ENCODE measurements around the gene TIMELESS.
"Not testable (repeated sequence)": the region's sequence is repeated elsewhere in the genome, so short reads cannot be mapped to it uniquely, and the experiment has no call there.

TIMELESS gene

DNA sequence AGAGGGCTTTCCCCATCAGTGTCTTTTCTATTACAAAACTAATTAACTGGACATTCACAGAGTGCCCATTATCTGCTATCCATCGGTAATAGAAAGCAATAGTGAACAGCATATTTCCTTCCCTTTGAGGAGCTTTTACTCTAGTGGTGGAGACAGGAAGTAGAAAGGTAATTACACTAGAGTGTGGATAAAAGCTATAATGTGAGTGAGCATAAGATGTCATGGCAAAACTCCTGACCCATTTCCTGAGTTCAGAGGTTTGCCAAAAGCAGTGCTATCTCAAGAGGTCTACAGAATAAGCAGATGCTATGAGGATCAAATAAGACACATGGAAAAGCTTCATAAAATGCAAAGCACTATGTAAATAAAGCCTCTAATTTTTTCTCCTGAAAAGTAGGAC is 24.0 kb downstream of the TIMELESS start:
- no peak overlapping the region for H3K27ac ChIP-seq
- H3K4me3 ChIP-seq = no peak overlapping the region
- DNase-seq (ENCODE audit: low read depth, low spot score) = no peak
- TF ChIP-seq FOXP2 (optimal IDR thresholded peaks at IDR 0.05; ENCODE audit: control extremely low read depth, extremely low read length, insufficient read depth) (no peak), EZH2 (IDR thresholded peaks at IDR 0.05) (no peak), POLR2AphosphoS5 (IDR thresholded peaks at IDR 0.05; ENCODE audit: borderline replicate concordance, low read depth, low read length) (no peak)
- H3K36me3 ChIP-seq (ENCODE audit: insufficient read depth, low read length) = peaks cover 74% of the 10 kb centered on the region
- H3K9me3 ChIP-seq (ENCODE audit: low read depth, low read length) = no peaks in the 10 kb centered on the region
- no peak overlapping the region for H3K9ac ChIP-seq (ENCODE audit: insufficient read length)

- Histone ChIP-seq H3K9me3 (ENCODE audit: low read depth, low read length) (no peaks in the 10 kb centered on the region), H3K27ac (no peak overlapping the region), H3K36me3 (ENCODE audit: insufficient read depth, low read length) (peaks cover 78% of the 10 kb centered on the region), H3K4me3 (no peak overlapping the region), H3K9ac (ENCODE audit: insufficient read length) (no peak overlapping the region)
- TF ChIP-seq EZH2 (IDR thresholded peaks at IDR 0.05) (no peak), FOXP2 (optimal IDR thresholded peaks at IDR 0.05; ENCODE audit: control extremely low read depth, extremely low read length, insufficient read depth) (no peak), POLR2AphosphoS5 (IDR thresholded peaks at IDR 0.05; ENCODE audit: borderline replicate concordance, low read depth, low read length) (no peak)
- DNase-seq (ENCODE audit: low read depth, low spot score) = no peak
Observed at GRCh38 chr12:56420411-56420810, 28.8 kb downstream of the TIMELESS start.

- no peak overlapping the region for H3K4me3 ChIP-seq
- DNase-seq (ENCODE audit: low read depth, low spot score) = no peak
- H3K9ac ChIP-seq (ENCODE audit: insufficient read length) = no peak overlapping the region
- no peak for TF ChIP-seq POLR2AphosphoS5 (IDR thresholded peaks at IDR 0.05; ENCODE audit: borderline replicate concordance, low read depth, low read length)
- TF ChIP-seq EZH2 (IDR thresholded peaks at IDR 0.05) = no peak
- no peak for TF ChIP-seq FOXP2 (optimal IDR thresholded peaks at IDR 0.05; ENCODE audit: control extremely low read depth, extremely low read length, insufficient read depth)
- H3K9me3 ChIP-seq (ENCODE audit: low read depth, low read length) = no peaks in the 10 kb centered on the region
- H3K36me3 ChIP-seq (ENCODE audit: insufficient read depth, low read length) = peaks cover 52% of the 10 kb centered on the region
- H3K27ac ChIP-seq = no peak overlapping the region
Observed at GRCh38 chr12:56417739-56418138, 31.5 kb downstream of the TIMELESS start.

DNA sequence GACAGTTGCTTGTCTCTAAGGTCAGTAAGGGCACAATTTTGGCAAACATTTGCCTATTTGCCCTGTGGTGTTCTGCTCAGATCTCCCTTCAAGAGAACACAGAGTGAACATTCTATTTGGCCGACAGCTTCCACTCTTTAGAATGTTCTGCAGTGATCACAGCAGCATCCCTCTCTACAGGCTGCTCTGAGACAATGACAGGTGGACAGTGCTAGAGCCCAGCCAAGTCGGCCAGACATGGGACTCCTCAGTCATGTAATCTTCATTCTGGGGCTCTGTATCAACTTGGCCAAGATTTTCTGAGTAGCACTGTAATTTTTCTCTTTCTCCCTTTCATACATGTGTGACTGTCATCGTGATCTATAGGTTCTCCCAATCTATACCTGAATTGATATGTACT is 34.8 kb downstream of the TIMELESS start:
- Histone ChIP-seq H3K9me3 (ENCODE audit: low read depth, low read length) (no peaks in the 10 kb centered on the region), H3K9ac (ENCODE audit: insufficient read length) (no peak overlapping the region), H3K4me3 (no peak overlapping the region), H3K27ac (no peak overlapping the region), H3K36me3 (ENCODE audit: insufficient read depth, low read length) (peaks cover 23% of the 10 kb centered on the region; the same call in 1 of the 2 replicates)
- no peak for DNase-seq (ENCODE audit: low read depth, low spot score)
- no peak for TF ChIP-seq POLR2AphosphoS5 (IDR thresholded peaks at IDR 0.05; ENCODE audit: borderline replicate concordance, low read depth, low read length)
- TF ChIP-seq FOXP2 (optimal IDR thresholded peaks at IDR 0.05; ENCODE audit: control extremely low read depth, extremely low read length, insufficient read depth) = no peak
- TF ChIP-seq EZH2 (IDR thresholded peaks at IDR 0.05) = no peak

- DNase-seq (ENCODE audit: low read depth, low spot score) = no peak
- Histone ChIP-seq H3K36me3 (ENCODE audit: insufficient read depth, low read length) (peaks cover 17% of the 10 kb centered on the region; the same call in 1 of the 2 replicates), H3K27ac (no peak overlapping the region), H3K9ac (ENCODE audit: insufficient read length) (no peak overlapping the region), H3K9me3 (ENCODE audit: low read depth, low read length) (no peaks in the 10 kb centered on the region), H3K4me3 (no peak overlapping the region)
- no peak for TF ChIP-seq EZH2 (IDR thresholded peaks at IDR 0.05)
- no peak for TF ChIP-seq POLR2AphosphoS5 (IDR thresholded peaks at IDR 0.05; ENCODE audit: borderline replicate concordance, low read depth, low read length)
- no peak for TF ChIP-seq FOXP2 (optimal IDR thresholded peaks at IDR 0.05; ENCODE audit: control extremely low read depth, extremely low read length, insufficient read depth)
Observed at GRCh38 chr12:56413392-56413791, 35.8 kb downstream of the TIMELESS start.

DNA sequence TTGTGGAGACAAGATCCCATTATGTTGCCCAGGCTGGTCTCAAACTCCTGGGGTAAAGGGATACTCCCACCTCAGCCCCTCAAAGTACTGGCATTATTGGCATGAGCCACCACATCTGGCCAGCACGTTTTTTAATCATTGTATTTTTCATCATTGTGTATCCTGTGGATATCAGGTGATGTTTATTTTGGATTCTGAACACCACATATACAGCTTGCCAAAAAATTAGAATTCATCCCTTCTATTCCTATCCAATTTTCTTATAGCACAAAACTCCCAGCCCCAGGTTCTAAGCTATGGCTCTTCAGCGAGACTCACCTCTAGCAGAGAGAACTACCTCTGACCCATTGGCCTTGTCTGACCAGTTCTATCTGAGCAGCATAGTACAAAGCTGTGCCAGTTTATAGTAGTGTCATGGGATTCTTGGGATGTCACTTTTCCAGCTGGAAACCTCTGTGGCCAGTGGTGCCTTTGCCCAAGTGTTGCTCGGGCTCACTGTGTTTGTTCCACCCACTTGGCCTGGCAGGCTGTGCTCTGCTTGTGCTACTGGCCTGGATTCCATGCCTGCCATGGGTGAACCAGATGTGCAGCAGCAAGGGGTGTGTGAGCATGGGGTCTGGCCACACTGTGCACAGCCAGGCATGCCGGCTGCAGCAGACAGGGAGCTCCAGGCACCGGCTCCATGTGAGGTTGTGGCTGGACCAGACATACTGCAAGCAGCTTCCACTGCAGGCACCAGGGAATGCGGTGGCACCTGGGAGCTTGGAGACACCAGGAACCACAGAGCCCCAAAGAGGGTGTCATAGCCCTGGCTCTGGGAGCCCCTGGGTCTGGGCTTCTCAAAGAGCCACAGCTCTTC is 37.2 kb downstream of the TIMELESS start:
- Histone ChIP-seq H3K36me3 (ENCODE audit: insufficient read depth, low read length) (peaks cover 6% of the 10 kb centered on the region; the same call in 1 of the 2 replicates), H3K4me3 (no peak overlapping the region), H3K9ac (ENCODE audit: insufficient read length) (no peak overlapping the region), H3K9me3 (ENCODE audit: low read depth, low read length) (no peaks in the 10 kb centered on the region), H3K27ac (no peak overlapping the region)
- DNase-seq (ENCODE audit: low read depth, low spot score) = no peak
- TF ChIP-seq FOXP2 (optimal IDR thresholded peaks at IDR 0.05; ENCODE audit: control extremely low read depth, extremely low read length, insufficient read depth) (no peak), POLR2AphosphoS5 (IDR thresholded peaks at IDR 0.05; ENCODE audit: borderline replicate concordance, low read depth, low read length) (no peak), EZH2 (IDR thresholded peaks at IDR 0.05) (no peak)

DNA sequence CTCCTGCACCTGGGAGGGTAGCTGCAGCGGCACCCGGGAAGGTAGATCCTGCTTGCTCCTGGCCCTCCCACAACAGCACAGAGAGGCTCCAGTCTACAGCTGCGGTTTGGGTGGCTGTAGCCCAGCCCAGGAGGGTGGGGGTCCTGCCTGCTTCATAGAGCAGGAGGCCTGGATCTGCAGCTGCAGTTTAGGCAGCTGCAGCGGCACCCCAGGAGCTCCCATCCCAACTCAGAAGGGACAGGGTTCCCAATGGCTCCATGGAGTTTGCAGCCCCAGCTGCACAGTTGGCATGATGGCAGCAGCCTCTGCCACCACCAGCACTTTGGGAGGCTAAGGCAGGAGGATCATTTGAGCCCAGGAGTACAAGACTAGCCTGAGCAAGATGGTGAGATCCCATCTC is 38.5 kb downstream of the TIMELESS start:
- Histone ChIP-seq H3K4me3 (no peak overlapping the region), H3K27ac (no peak overlapping the region), H3K36me3 (ENCODE audit: insufficient read depth, low read length) (no peaks in the 10 kb centered on the region; the same call in 1 of the 2 replicates), H3K9me3 (ENCODE audit: low read depth, low read length) (no peaks in the 10 kb centered on the region), H3K9ac (ENCODE audit: insufficient read length) (no peak overlapping the region)
- TF ChIP-seq POLR2AphosphoS5 (IDR thresholded peaks at IDR 0.05; ENCODE audit: borderline replicate concordance, low read depth, low read length) (no peak), EZH2 (IDR thresholded peaks at IDR 0.05) (no peak), FOXP2 (optimal IDR thresholded peaks at IDR 0.05; ENCODE audit: control extremely low read depth, extremely low read length, insufficient read depth) (no peak)
- DNase-seq (ENCODE audit: low read depth, low spot score) = no peak

DNA sequence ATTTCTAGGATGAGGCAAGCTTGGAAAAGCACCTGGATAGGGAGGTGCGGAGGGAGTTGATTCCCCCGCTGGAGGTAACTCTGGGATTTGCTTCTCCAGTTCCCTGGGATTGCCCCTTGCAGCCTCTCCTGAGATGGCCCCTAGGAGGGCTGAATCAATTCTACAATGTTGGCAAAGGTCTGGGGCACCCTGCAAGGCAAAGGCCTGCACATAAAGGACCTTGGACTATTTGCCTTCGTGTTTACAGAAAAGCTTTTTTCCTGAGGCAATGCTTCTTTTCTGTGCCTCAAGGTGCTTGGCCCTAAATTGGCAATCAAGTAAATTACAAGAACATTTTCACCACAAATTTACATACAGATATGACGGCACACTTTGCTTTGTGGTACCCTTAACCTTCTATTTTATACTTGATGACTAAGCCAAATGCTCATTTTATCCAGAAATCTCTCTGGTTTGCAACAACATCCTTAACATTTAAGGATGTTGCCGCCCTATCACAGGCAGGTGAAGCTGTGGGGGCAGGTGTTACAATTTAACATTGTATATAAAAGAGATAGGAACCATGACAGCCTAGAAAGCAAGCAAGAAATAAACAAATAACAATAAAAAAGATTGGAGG is 40.3 kb downstream of the TIMELESS start:
- no peaks in the 10 kb centered on the region for H3K9me3 ChIP-seq (ENCODE audit: low read depth, low read length)

GRCh38 chr12:56404227-56404626 is 45.0 kb downstream of the TIMELESS start:
- H3K9ac ChIP-seq (ENCODE audit: insufficient read length); H3K36me3 ChIP-seq (ENCODE audit: insufficient read depth, low read length); H3K9me3 ChIP-seq (ENCODE audit: low read depth, low read length); H3K4me3 ChIP-seq; DNase-seq (ENCODE audit: low read depth, low spot score); H3K27ac ChIP-seq: not testable (repeated sequence)

More for the DNA sequence above, 40.3 kb downstream of the TIMELESS start:
- Histone ChIP-seq H3K36me3 (ENCODE audit: insufficient read depth, low read length) (no peaks in the 10 kb centered on the region; the same call in 1 of the 2 replicates), H3K4me3 (no peak overlapping the region), H3K9ac (ENCODE audit: insufficient read length) (no peak overlapping the region), H3K27ac (no peak overlapping the region)
- DNase-seq (ENCODE audit: low read depth, low spot score) = no peak
- TF ChIP-seq FOXP2 (optimal IDR thresholded peaks at IDR 0.05; ENCODE audit: control extremely low read depth, extremely low read length, insufficient read depth) (no peak), POLR2AphosphoS5 (IDR thresholded peaks at IDR 0.05; ENCODE audit: borderline replicate concordance, low read depth, low read length) (no peak), EZH2 (IDR thresholded peaks at IDR 0.05) (no peak)

DNA sequence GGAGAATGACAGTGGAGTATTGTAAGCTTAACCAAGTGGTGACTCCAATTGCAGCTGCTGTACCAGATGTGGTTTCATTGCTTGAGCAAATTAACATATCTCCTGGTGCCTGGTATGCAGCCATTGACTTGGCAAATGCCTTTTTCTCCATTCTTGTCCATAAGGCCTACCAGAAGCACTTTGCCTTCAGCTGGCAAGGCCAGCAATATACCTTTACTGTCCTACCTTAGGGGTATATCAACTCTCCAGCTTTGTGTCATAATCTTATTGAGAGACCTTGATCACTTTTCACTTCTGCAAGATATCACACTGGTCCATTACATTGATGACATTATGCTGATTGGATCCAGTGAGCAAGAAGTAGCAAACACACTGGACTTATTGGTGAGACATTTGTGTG is 47.6 kb downstream of the TIMELESS start:
- not testable (repeated sequence) for H3K4me3 ChIP-seq; H3K27ac ChIP-seq; H3K9me3 ChIP-seq (ENCODE audit: low read depth, low read length); DNase-seq (ENCODE audit: low read depth, low spot score); H3K36me3 ChIP-seq (ENCODE audit: insufficient read depth, low read length); H3K9ac ChIP-seq (ENCODE audit: insufficient read length)

- not testable (repeated sequence) for H3K4me3 ChIP-seq; H3K27ac ChIP-seq; H3K9me3 ChIP-seq (ENCODE audit: low read depth, low read length); H3K9ac ChIP-seq (ENCODE audit: insufficient read length); DNase-seq (ENCODE audit: low read depth, low spot score); H3K36me3 ChIP-seq (ENCODE audit: insufficient read depth, low read length)
Observed at GRCh38 chr12:56401125-56401524, 48.1 kb downstream of the TIMELESS start.

DNA sequence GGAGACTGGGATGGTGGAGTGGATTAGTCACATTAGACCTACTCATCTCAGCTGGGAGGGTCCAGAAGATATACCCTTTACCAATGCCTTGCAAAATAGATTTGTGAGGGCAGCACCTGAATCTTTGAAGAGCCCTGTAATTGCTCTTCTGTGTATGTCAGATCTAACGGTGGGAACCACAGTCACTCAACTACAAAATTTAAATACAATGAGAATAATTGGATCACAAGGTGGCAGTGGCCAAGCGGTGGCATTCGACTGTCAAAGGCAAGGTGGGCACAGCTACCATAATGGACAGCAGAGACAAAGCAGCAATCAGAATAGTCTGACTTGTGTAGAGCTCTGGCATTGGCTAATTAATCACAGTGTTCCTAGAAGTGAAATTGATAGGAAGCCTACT is 49.8 kb downstream of the TIMELESS start:
- H3K27ac ChIP-seq = not testable (repeated sequence)

More for the DNA sequence above, 49.8 kb downstream of the TIMELESS start:
- DNase-seq (ENCODE audit: low read depth, low spot score); H3K4me3 ChIP-seq; H3K9ac ChIP-seq (ENCODE audit: insufficient read length); H3K36me3 ChIP-seq (ENCODE audit: insufficient read depth, low read length); H3K9me3 ChIP-seq (ENCODE audit: low read depth, low read length): not testable (repeated sequence)
